Loucy (cell line): ENCODE measurements around the gene CCDC3.

Experiments
- EZH2phosphoT487 ChIP-seq: fragments of 200-600 bp; IDR thresholded peaks from 2 replicates; pipeline ENCODE4 v1.6.1; 2018; ENCODE audit warnings: antibody characterized with exemption, mild to moderate bottlenecking, moderate library complexity, borderline replicate concordance
- TF ChIP-seq, protein P1 (sequence below): fragments of 200-600 bp; sonication (generic); conservative IDR thresholded peaks from 2 replicates; pipeline ENCODE4 v1.5.1; 2014; ENCODE audit warnings: mild to moderate bottlenecking, antibody characterized with exemption, low read length

- TF ChIP-seq, protein P1, sequence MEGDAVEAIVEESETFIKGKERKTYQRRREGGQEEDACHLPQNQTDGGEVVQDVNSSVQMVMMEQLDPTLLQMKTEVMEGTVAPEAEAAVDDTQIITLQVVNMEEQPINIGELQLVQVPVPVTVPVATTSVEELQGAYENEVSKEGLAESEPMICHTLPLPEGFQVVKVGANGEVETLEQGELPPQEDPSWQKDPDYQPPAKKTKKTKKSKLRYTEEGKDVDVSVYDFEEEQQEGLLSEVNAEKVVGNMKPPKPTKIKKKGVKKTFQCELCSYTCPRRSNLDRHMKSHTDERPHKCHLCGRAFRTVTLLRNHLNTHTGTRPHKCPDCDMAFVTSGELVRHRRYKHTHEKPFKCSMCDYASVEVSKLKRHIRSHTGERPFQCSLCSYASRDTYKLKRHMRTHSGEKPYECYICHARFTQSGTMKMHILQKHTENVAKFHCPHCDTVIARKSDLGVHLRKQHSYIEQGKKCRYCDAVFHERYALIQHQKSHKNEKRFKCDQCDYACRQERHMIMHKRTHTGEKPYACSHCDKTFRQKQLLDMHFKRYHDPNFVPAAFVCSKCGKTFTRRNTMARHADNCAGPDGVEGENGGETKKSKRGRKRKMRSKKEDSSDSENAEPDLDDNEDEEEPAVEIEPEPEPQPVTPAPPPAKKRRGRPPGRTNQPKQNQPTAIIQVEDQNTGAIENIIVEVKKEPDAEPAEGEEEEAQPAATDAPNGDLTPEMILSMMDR: no peak
- TF ChIP-seq EZH2phosphoT487: no peak
Measured at GRCh38 chr10:12984165-12984747, 17.3 kb downstream of the CCDC3 start.
